ENCODE data around the gene NAA15.
"Not testable (repeated sequence)": the region's sequence is repeated elsewhere in the genome, so short reads cannot be mapped to it uniquely, and the experiment has no call there.

Gene NAA15

GRCh38 chr4:139450586-139450985 lies 149.3 kb downstream of the NAA15 start:
- DNase-seq (ENCODE audit: low read depth in 4 of 4, low spot score in 1 of 4): no peak

GRCh38 chr4:139451997-139452396 lies 150.7 kb downstream of the NAA15 start:
- no peak for DNase-seq (ENCODE audit: low read depth in 4 of 4, low spot score in 1 of 4)

DNA sequence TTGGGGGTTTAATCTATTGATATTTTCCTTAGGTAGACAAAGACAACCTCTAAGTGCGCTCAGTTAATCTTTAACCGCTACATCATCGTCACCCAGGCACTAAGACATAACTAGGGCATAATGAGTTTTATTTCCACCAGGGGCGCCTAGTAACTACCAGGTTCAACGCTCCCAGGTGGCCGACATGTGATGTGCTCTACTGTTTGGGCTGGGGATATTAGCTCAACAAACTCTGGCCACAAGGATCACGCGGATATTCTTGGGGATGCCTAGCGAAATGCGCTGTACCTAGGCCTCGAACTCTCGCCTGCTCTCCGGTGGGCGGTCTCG lies 151.7 kb downstream of the NAA15 start:
- DNase-seq (ENCODE audit: low read depth in 4 of 4, low spot score in 1 of 4): peak; percentile 18 to 45 (median 36)

GRCh38 chr4:139453371-139454110 lies 152.2 kb downstream of the NAA15 start:
- peak; percentile 87 to 97 (median 93) for DNase-seq (ENCODE audit: low read depth in 4 of 4, low spot score in 1 of 4)

GRCh38 chr4:139454111-139455045 lies 153.1 kb downstream of the NAA15 start, which contains the start of gene RAB33B:
Gene RAB33B, plus strand, starts transcription at chr4:139454121. Its CDS starts 75 bp downstream, at chr4:139454196.
- no peak for DNase-seq (ENCODE audit: low read depth in 4 of 4, low spot score in 1 of 4)

DNA sequence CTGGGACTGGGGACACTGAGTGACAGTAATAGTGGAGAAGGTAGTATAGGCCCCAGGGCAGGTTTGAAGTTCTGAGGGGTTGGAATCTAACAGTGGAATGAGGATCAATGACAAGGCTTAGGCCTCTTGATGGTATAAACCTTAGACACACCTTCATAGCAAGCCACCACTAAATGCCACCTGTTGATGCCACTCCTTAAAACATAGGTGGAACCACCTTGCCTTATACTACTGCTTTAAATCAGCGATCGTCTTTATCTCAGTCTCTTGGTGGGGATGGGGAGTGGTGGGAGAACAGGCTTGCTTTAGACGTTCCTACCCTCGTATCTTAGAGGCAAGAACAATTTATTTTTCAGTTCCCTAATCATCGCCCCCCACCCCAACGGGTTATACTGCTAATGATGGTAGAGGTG lies 153.8 kb downstream of the NAA15 start:
- DNase-seq (ENCODE audit: low read depth in 4 of 4, low spot score in 1 of 4): no peak

DNA sequence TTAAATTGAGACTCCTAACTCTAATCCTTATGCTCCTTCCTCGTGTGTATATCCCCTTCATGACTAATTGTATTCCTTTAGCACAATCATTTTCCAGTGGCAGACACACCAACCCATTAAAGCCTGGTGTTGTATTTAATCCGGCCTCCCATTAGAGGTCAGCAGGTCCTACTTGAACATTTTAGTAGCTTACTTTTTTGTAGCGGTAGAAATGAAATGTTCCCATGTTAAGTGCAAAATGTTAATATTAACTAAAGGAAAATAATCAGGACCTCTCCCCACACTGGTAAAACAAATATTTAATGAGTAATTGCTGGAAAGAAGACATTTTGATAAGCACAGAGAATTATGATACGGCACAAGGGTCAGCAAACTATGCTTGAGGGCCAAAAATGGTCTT lies 156.0 kb downstream of the NAA15 start:
- no peak for DNase-seq (ENCODE audit: low read depth in 4 of 4, low spot score in 1 of 4)

GRCh38 chr4:139458543-139458942 lies 157.2 kb downstream of the NAA15 start:
- no peak for DNase-seq (ENCODE audit: low read depth in 4 of 4, low spot score in 1 of 4)

DNA sequence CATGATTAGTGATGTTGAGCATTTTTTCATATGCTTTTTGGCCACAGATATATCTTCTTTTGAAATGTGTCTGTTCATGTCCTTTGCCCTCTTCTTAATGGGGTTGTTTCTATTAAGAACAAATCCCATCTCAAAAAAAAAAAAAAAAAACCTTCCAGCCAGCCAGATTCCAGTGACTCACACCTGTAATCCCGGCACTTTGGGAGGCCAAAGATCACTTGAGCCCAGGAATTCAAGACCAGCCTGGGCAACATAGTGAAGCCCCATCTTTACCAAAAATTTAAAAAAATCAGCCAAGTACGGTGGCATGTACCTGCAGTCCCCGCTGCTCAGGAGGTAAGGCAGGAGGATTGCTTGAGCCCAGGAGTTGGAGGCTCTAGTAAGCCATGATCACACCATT lies 157.7 kb downstream of the NAA15 start:
- DNase-seq (ENCODE audit: low read depth in 4 of 4, low spot score in 1 of 4): no peak

DNA sequence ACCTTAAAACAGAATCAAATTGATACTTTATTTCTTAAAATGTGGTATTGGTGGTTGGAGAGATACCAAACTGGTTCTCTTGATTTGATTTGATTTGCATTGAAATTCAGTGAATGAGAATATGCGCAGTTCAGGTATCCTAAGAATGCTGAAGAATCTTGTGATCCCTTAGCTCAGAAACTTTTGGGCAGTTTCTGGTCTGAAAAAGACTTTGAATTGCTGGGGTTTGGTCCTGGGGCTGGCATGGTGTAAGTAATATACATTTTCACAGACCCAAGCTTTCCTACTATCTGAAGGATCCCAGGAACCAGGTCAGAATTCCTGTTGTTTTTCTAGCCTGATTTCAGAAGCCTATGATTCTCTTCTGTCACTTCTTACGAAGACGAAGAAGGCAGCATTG lies 159.3 kb downstream of the NAA15 start:
- no peak for DNase-seq (ENCODE audit: low read depth in 4 of 4, low spot score in 1 of 4)

DNA sequence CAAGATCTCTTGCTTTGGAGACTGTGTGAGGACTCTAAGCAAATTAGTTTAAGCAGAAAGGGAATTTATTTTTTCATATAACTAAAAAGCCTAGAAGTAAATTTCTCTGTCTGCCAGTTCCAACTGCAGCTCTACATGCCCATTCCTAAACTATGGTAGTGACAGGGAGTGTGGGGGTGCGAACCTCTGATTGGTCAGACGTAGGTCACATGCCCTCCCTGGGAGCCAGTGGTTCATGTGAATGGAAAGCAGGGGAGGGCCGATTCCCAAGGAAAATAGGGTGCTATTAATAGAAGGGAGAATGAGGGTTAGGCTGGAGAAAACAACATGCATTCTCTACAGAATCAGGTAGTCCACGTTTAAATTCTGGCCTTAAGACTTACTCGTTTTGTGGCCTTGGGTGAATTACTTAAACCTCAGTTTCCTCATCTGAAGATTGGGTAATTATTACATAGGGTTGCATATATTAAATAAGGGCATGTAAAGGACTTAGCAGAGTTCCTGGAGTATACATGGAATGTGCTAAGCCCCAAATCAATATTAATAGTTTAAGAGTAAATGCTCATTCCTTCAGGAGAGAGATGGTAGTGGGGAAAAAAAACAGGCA lies 159.8 kb downstream of the NAA15 start:
- DNase-seq (ENCODE audit: low read depth in 4 of 4, low spot score in 1 of 4): no peak

DNA sequence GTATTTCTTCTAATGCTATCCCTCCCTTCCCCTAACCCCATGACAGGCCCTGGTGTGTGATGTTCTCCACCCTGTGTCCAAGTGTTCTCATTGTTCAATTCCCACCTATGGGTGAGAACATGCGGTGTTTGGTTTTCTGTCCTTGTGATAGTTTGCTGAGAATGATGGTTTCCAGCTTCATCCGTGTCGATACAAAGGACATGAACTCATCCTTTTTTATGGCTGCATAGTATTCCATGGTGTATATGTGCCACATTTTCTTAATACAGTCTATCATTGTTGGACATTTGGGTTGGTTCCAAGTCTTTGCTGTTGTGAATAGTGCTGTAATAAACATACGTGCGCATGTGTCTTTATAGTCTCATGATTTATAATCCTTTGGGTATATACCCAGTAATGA lies 163.2 kb downstream of the NAA15 start:
- DNase-seq (ENCODE audit: low read depth in 4 of 4, low spot score in 1 of 4): not testable (repeated sequence)

GRCh38 chr4:139465922-139466321 lies 164.6 kb downstream of the NAA15 start:
- no peak for DNase-seq (ENCODE audit: low read depth in 4 of 4, low spot score in 1 of 4)

DNA sequence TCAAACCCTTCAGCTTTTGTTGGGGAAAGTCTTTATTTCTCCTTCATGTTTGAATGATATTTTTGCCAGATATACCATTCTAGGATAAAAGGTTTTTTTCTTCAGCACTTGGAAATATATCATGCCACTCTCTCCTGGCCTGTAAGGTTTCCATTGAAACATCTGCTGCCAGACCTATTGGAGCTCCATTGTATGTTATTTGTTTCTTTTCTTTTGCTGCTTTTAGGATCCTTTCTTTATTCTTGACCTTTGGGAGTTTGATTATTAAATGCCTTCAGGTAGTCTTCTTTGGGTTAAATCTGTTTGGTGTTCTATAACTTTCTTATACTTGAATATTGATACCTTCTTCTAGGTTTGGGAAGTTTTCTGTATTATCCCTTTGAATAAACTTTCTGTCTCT lies 167.5 kb downstream of the NAA15 start:
- not testable (repeated sequence) for DNase-seq (ENCODE audit: low read depth in 4 of 4, low spot score in 1 of 4)

- DNase-seq (ENCODE audit: low read depth in 4 of 4, low spot score in 1 of 4): no peak
Observed at GRCh38 chr4:139469216-139469615, 167.9 kb downstream of the NAA15 start.

Measured in stimulated activated CD4-positive, alpha-beta T cell treated with anti-CD3 and anti-CD28 coated beads, Interleukin-1b, Interleukin-23, amount 100 ng/mL, for 24 hours (primary cell).